ENCODE data around the gene ZBTB8B. TPM values are rescaled to one million over a fixed set of nuclear protein-coding genes. Genes with fewer than 3 reads are reported as not detected.

Gene ZBTB8B
- total RNA-seq = under 1 TPM; under 0.01 to 0.15 (median under 0.01) TPM

- intact Hi-C loops (cut with DNase I; ENCODE audit: low total_unique reads) = no loop called here
- peaks cover 0 to 4% of the 10 kb centered on the region in 2 donors for H3K4me1 ChIP-seq
- DNase-seq (ENCODE audit: low spot score in 2 of 2) = peak; percentile 62 to 75
- TF ChIP-seq CTCF (IDR thresholded peaks at IDR 0.05) (no peak), POLR2A (IDR thresholded peaks at IDR 0.05) (no peak), POLR2AphosphoS5 (IDR thresholded peaks at IDR 0.05) (no peak)
- H3K27ac ChIP-seq = no peak within 1 kb of the TSS
- no peaks in the 10 kb centered on the region for H3K36me3 ChIP-seq
- H3K27me3 ChIP-seq = peaks cover 0 to 5% of the 10 kb centered on the region in 2 donors
- H3K9me3 ChIP-seq = no peaks in the 10 kb centered on the region
- peak within 1 kb of the TSS; percentile 36 to 62 (median 56) for H3K4me3 ChIP-seq
These were observed at the start of gene ZBTB8B for GRCh38 chr1:32464716-32465577. Gene ZBTB8B (plus strand): TSS chr1:32465072. CDS start chr1:32470625, 5,553 bp downstream.

- Histone ChIP-seq H3K4me3 (no peak overlapping the region), H3K4me1 (no peaks in the 10 kb centered on the region), H3K36me3 (no peaks in the 10 kb centered on the region), H3K9me3 (peaks cover 0 to 10% of the 10 kb centered on the region in 2 donors), H3K27ac (no peak overlapping the region), H3K27me3 (no peaks in the 10 kb centered on the region)
- TF ChIP-seq CTCF (IDR thresholded peaks at IDR 0.05) = no peak
- no peak for TF ChIP-seq POLR2AphosphoS5 (IDR thresholded peaks at IDR 0.05)
- TF ChIP-seq POLR2A (IDR thresholded peaks at IDR 0.05) = no peak
- no peak for DNase-seq (ENCODE audit: low spot score in 2 of 2)
- intact Hi-C loops (cut with DNase I; ENCODE audit: low total_unique reads) = no loop called here
These were observed 43.1 kb upstream of the ZBTB8B start for GRCh38 chr1:32421775-32422174.

- no peak for TF ChIP-seq CTCF (IDR thresholded peaks at IDR 0.05)
- no peak for TF ChIP-seq POLR2AphosphoS5 (IDR thresholded peaks at IDR 0.05)
- TF ChIP-seq POLR2A (IDR thresholded peaks at IDR 0.05) = no peak
- Histone ChIP-seq H3K27me3 (no peaks in the 10 kb centered on the region), H3K4me3 (peak overlapping the region in 2 of 3 donors; percentile 51 to 65), H3K9me3 (no peaks in the 10 kb centered on the region), H3K27ac (no peak overlapping the region), H3K4me1 (no peaks in the 10 kb centered on the region), H3K36me3 (no peaks in the 10 kb centered on the region)
- intact Hi-C loops (cut with DNase I; ENCODE audit: low total_unique reads) = no loop called here
- peak in 1 of 2 donors; percentile 20 for DNase-seq (ENCODE audit: low spot score in 2 of 2)
These were observed 38.2 kb upstream of the ZBTB8B start for GRCh38 chr1:32426489-32427255.

- DNase-seq (ENCODE audit: low spot score in 2 of 2) = no peak
- no peaks in the 10 kb centered on the region for H3K9me3 ChIP-seq
- no peak overlapping the region for H3K27ac ChIP-seq
- H3K27me3 ChIP-seq = no peaks in the 10 kb centered on the region
- H3K4me3 ChIP-seq = peak overlapping the region in 2 of 3 donors; percentile 51 to 65
- no peak for TF ChIP-seq CTCF (IDR thresholded peaks at IDR 0.05)
- TF ChIP-seq POLR2A (IDR thresholded peaks at IDR 0.05) = no peak
- no peak for TF ChIP-seq POLR2AphosphoS5 (IDR thresholded peaks at IDR 0.05)
- H3K4me1 ChIP-seq = no peaks in the 10 kb centered on the region
- intact Hi-C loops (cut with DNase I; ENCODE audit: low total_unique reads) = no loop called here
- H3K36me3 ChIP-seq = no peaks in the 10 kb centered on the region
These were observed 37.5 kb upstream of the ZBTB8B start for GRCh38 chr1:32427264-32427963.

All from breast epithelium (tissue), 4 donors.